Activated T-cell treated with anti-CD3 and anti-CD28 coated beads for 24 hours (primary cell): ENCODE measurements around the gene PLA2G2C.

Source experiments
- DNase-seq: peaks from one replicate; pipeline ENCODE4 v3.0.0-alpha.2; 2020; ENCODE audit warnings: low read depth

PLA2G2C gene

GRCh38 chr1:20183616-20184271 is 2.6 kb downstream of the PLA2G2C start:
- DNase-seq = no peak

- no peak for DNase-seq
Measured at GRCh38 chr1:20183035-20183434, 3.3 kb downstream of the PLA2G2C start.

- DNase-seq = no peak
Measured at GRCh38 chr1:20182415-20182814, 3.9 kb downstream of the PLA2G2C start.

- no peak for DNase-seq
Measured at GRCh38 chr1:20180844-20181207, 5.5 kb downstream of the PLA2G2C start.

GRCh38 chr1:20180129-20180843 is 6.0 kb downstream of the PLA2G2C start:
- no peak for DNase-seq

GRCh38 chr1:20179371-20180128 is 6.8 kb downstream of the PLA2G2C start:
- no peak for DNase-seq

GRCh38 chr1:20178634-20179370 is 7.5 kb downstream of the PLA2G2C start:
- no peak for DNase-seq

- DNase-seq = no peak
Measured at GRCh38 chr1:20174937-20175666, 11.2 kb downstream of the PLA2G2C start.

GRCh38 chr1:20172033-20172590 is 14.2 kb downstream of the PLA2G2C start:
- DNase-seq = no peak

GRCh38 chr1:20169932-20170331 is 16.4 kb downstream of the PLA2G2C start:
- DNase-seq = no peak

GRCh38 chr1:20168564-20169491 is 17.5 kb downstream of the PLA2G2C start:
- no peak for DNase-seq

- DNase-seq = no peak
Measured at GRCh38 chr1:20167126-20167525, 19.2 kb downstream of the PLA2G2C start.

GRCh38 chr1:20166051-20166450 is 20.3 kb downstream of the PLA2G2C start:
- DNase-seq = no peak

GRCh38 chr1:20165522-20165951 is 20.8 kb downstream of the PLA2G2C start:
- no peak for DNase-seq

- DNase-seq = no peak
Measured at GRCh38 chr1:20164694-20165202, 21.6 kb downstream of the PLA2G2C start.

- DNase-seq = no peak
Measured at GRCh38 chr1:20160034-20160433, 26.3 kb downstream of the PLA2G2C start.

GRCh38 chr1:20158358-20159070 is 27.8 kb downstream of the PLA2G2C start:
- peak; percentile 20 for DNase-seq

- DNase-seq = no peak
Measured at GRCh38 chr1:20154301-20154831, 32.0 kb downstream of the PLA2G2C start.

GRCh38 chr1:20153000-20153418 is 33.3 kb downstream of the PLA2G2C start:
- DNase-seq = no peak
